ENCODE data around the gene RASGRF1.

The RASGRF1 gene

GRCh38 chr15:79094611-79095021 is 4.0 kb upstream of the RASGRF1 start:
- DNase-seq (ENCODE audit: extremely low read depth, insufficient read length), result no peak

DNA sequence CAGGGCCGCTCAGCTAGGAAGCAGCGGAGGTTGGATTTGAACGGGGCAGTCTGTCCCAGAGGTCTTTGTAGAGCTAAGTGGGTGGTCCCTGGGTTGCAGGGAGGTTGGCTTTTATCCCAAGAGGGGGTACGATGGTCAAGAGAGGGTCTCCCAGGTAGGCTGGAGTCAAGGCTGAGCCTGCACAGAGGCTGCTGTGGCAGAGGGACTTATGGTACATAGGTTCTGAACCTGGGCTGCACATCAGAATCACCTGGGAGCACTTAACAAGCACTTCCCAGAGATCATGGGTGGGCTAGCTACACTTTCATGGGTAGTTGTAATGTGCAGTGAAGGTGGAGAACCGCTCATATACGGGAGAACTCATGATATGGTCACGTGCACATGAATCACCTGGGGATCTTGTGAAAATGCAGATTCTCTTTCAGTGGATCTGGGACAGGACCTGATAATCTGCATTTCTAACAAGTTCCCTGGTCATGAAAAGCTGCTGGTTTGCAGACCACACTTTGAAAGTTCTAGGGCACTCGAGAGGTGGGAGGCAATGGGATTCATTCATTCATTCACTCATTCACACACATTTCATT is 2.9 kb upstream of the RASGRF1 start:
- Histone ChIP-seq H3K36me3 (ENCODE audit: control insufficient read depth, insufficient read depth, low read length) (no peaks in the 10 kb centered on the region), H3K4me3 (replicated peaks; ENCODE audit: low read depth, low read length) (no peak overlapping the region), H3K27me3 (replicated peaks; ENCODE audit: control insufficient read depth, insufficient read depth, low read length) (peaks cover 2% of the 10 kb centered on the region)
- DNase-seq (ENCODE audit: extremely low read depth, insufficient read length), result no peak
- no peak for TF ChIP-seq CTCF (IDR thresholded peaks at IDR 0.05; ENCODE audit: insufficient read depth, low read length, poor library complexity, severe bottlenecking)

More at GRCh38 chr15:79094611-79095021, 4.0 kb upstream of the RASGRF1 start:
- Histone ChIP-seq H3K27me3 (replicated peaks; ENCODE audit: control insufficient read depth, insufficient read depth, low read length) (peaks cover 2% of the 10 kb centered on the region), H3K4me3 (replicated peaks; ENCODE audit: low read depth, low read length) (no peak overlapping the region), H3K36me3 (ENCODE audit: control insufficient read depth, insufficient read depth, low read length) (no peaks in the 10 kb centered on the region)
- no peak for TF ChIP-seq CTCF (IDR thresholded peaks at IDR 0.05; ENCODE audit: insufficient read depth, low read length, poor library complexity, severe bottlenecking)

- Histone ChIP-seq H3K27me3 (replicated peaks; ENCODE audit: control insufficient read depth, insufficient read depth, low read length) (peaks cover 2% of the 10 kb centered on the region), H3K36me3 (ENCODE audit: control insufficient read depth, insufficient read depth, low read length) (no peaks in the 10 kb centered on the region), H3K4me3 (replicated peaks; ENCODE audit: low read depth, low read length) (no peak overlapping the region)
- DNase-seq (ENCODE audit: extremely low read depth, insufficient read length), result no peak
- no peak for TF ChIP-seq CTCF (IDR thresholded peaks at IDR 0.05; ENCODE audit: insufficient read depth, low read length, poor library complexity, severe bottlenecking)
These were observed 1.8 kb upstream of the RASGRF1 start for GRCh38 chr15:79092382-79092781.

GRCh38 chr15:79091204-79091867 is 756 bp upstream of the RASGRF1 start:
- DNase-seq (ENCODE audit: extremely low read depth, insufficient read length), result peak; percentile 53
- Histone ChIP-seq H3K4me3 (replicated peaks; ENCODE audit: low read depth, low read length) (no peak overlapping the region; the same call in 1 of the 2 replicates), H3K27me3 (replicated peaks; ENCODE audit: control insufficient read depth, insufficient read depth, low read length) (peaks cover 2% of the 10 kb centered on the region), H3K36me3 (ENCODE audit: control insufficient read depth, insufficient read depth, low read length) (no peaks in the 10 kb centered on the region)
- no peak for TF ChIP-seq CTCF (IDR thresholded peaks at IDR 0.05; ENCODE audit: insufficient read depth, low read length, poor library complexity, severe bottlenecking)

DNA sequence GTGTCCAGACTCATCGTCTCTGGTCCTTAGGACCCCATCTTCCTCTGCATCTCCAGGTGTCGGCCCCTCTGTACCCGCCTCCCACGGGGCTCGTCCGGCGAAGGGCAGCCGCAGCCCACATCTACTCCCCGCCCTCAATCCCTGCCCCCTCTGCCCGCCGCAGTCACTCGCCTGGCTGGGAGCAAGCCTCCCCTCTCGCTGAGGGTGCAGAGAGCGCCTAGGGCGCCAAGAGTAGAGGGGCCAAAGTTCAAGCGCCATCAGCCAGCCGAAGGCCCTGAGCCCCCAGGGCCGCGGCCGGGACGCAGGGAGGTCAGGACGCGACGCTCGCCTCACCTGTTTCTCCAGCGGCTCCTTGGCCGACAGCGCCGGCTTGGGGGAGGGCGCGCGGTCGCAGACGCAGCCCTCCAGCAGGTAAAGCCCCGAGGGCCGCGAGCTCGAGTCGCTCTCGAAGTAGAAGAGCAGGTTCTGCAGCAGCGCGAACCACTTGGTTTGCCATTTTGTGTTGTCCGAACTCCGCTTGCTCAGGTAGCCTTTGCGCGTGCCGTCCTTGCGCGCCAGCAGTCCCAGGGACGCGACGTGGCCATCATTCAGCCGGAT is 592 bp downstream of the RASGRF1 start:
- TF ChIP-seq CTCF (IDR thresholded peaks at IDR 0.05; ENCODE audit: insufficient read depth, low read length, poor library complexity, severe bottlenecking), result no peak
- Histone ChIP-seq H3K27me3 (replicated peaks; ENCODE audit: control insufficient read depth, insufficient read depth, low read length) (peaks cover 2% of the 10 kb centered on the region), H3K36me3 (ENCODE audit: control insufficient read depth, insufficient read depth, low read length) (no peaks in the 10 kb centered on the region), H3K4me3 (replicated peaks; ENCODE audit: low read depth, low read length) (no peak overlapping the region)
- DNase-seq (ENCODE audit: extremely low read depth, insufficient read length), result peak; percentile 24
